ENCODE results near the gene SEMA3B. TPM values are rescaled to one million over a fixed set of nuclear protein-coding genes. Genes with fewer than 3 reads are reported as not detected.
A peak's percentile ranks its signal among the peaks of the same experiment; 100 is the strongest.
"Not testable (repeated sequence)": the region's sequence is repeated elsewhere in the genome, so short reads cannot be mapped to it uniquely, and the experiment has no call there.

SEMA3B gene
- total RNA-seq, 1 donor from 2014 or later = 5.4 TPM

GRCh38 chr3:50242381-50242770 is 26.6 kb upstream of the SEMA3B start:
- Mint-ChIP-seq H3K4me1 (ENCODE audit: low read depth, unreplicated experiment) (peaks cover 56% of the 10 kb centered on the region), H3K27ac (ENCODE audit: unreplicated experiment) (peak overlapping the region; percentile 98), H3K9me3 (ENCODE audit: unreplicated experiment) (peaks cover 15% of the 10 kb centered on the region), H3K4me3 (ENCODE audit: unreplicated experiment) (peak overlapping the region; percentile 59), H3K27me3 (ENCODE audit: unreplicated experiment) (peaks cover 19% of the 10 kb centered on the region), H3K36me3 (ENCODE audit: unreplicated experiment) (no peaks in the 10 kb centered on the region)
- TF ChIP-seq CTCF (IDR thresholded peaks at IDR 0.05; ENCODE audit: partially characterized antibody, unreplicated experiment) = no peak
- DNase-seq = no peak

- peaks cover 10% of the 10 kb centered on the region for H3K9me3 Mint-ChIP-seq (ENCODE audit: unreplicated experiment)
- H3K36me3 Mint-ChIP-seq (ENCODE audit: unreplicated experiment) = no peaks in the 10 kb centered on the region
- no peak for TF ChIP-seq CTCF (IDR thresholded peaks at IDR 0.05; ENCODE audit: partially characterized antibody, unreplicated experiment)
- H3K4me1 Mint-ChIP-seq (ENCODE audit: low read depth, unreplicated experiment) = peaks cover 56% of the 10 kb centered on the region
- H3K4me3 Mint-ChIP-seq (ENCODE audit: unreplicated experiment) = peak overlapping the region; percentile 59
- peak overlapping the region; percentile 88 for H3K27ac Mint-ChIP-seq (ENCODE audit: unreplicated experiment)
- peaks cover 16% of the 10 kb centered on the region for H3K27me3 Mint-ChIP-seq (ENCODE audit: unreplicated experiment)
- DNase-seq = no peak
Observed at GRCh38 chr3:50242851-50243542, 25.9 kb upstream of the SEMA3B start.

GRCh38 chr3:50243543-50243895 is 25.4 kb upstream of the SEMA3B start:
- H3K9me3 Mint-ChIP-seq (ENCODE audit: unreplicated experiment) = peaks cover 10% of the 10 kb centered on the region
- no peaks in the 10 kb centered on the region for H3K36me3 Mint-ChIP-seq (ENCODE audit: unreplicated experiment)
- TF ChIP-seq CTCF (IDR thresholded peaks at IDR 0.05; ENCODE audit: partially characterized antibody, unreplicated experiment) = no peak
- DNase-seq = no peak
- H3K27me3 Mint-ChIP-seq (ENCODE audit: unreplicated experiment) = peaks cover 18% of the 10 kb centered on the region
- H3K4me3 Mint-ChIP-seq (ENCODE audit: unreplicated experiment) = peak overlapping the region; percentile 55
- H3K4me1 Mint-ChIP-seq (ENCODE audit: low read depth, unreplicated experiment) = peaks cover 58% of the 10 kb centered on the region
- peak overlapping the region; percentile 86 for H3K27ac Mint-ChIP-seq (ENCODE audit: unreplicated experiment)

GRCh38 chr3:50244813-50245212 is 24.1 kb upstream of the SEMA3B start:
- H3K4me1 Mint-ChIP-seq (ENCODE audit: low read depth, unreplicated experiment) = peaks cover 50% of the 10 kb centered on the region
- not testable (repeated sequence) for H3K9me3 Mint-ChIP-seq (ENCODE audit: unreplicated experiment); DNase-seq; H3K36me3 Mint-ChIP-seq (ENCODE audit: unreplicated experiment)
- H3K27me3 Mint-ChIP-seq (ENCODE audit: unreplicated experiment) = peaks cover 17% of the 10 kb centered on the region
- peak overlapping the region; percentile 62 for H3K4me3 Mint-ChIP-seq (ENCODE audit: unreplicated experiment)
- peak overlapping the region; percentile 71 for H3K27ac Mint-ChIP-seq (ENCODE audit: unreplicated experiment)

GRCh38 chr3:50245251-50245745 is 23.6 kb upstream of the SEMA3B start:
- peaks cover 12% of the 10 kb centered on the region for H3K27me3 Mint-ChIP-seq (ENCODE audit: unreplicated experiment)
- peak overlapping the region; percentile 62 for H3K4me3 Mint-ChIP-seq (ENCODE audit: unreplicated experiment)
- peaks cover 46% of the 10 kb centered on the region for H3K4me1 Mint-ChIP-seq (ENCODE audit: low read depth, unreplicated experiment)
- no peaks in the 10 kb centered on the region for H3K36me3 Mint-ChIP-seq (ENCODE audit: unreplicated experiment)
- peak overlapping the region; percentile 71 for H3K27ac Mint-ChIP-seq (ENCODE audit: unreplicated experiment)
- no peak for DNase-seq
- TF ChIP-seq CTCF (IDR thresholded peaks at IDR 0.05; ENCODE audit: partially characterized antibody, unreplicated experiment) = no peak
- peaks cover 9% of the 10 kb centered on the region for H3K9me3 Mint-ChIP-seq (ENCODE audit: unreplicated experiment)

Data from glutamatergic neuron (in vitro differentiated cells).